ENCODE measurements around the gene NMB.

DNA sequence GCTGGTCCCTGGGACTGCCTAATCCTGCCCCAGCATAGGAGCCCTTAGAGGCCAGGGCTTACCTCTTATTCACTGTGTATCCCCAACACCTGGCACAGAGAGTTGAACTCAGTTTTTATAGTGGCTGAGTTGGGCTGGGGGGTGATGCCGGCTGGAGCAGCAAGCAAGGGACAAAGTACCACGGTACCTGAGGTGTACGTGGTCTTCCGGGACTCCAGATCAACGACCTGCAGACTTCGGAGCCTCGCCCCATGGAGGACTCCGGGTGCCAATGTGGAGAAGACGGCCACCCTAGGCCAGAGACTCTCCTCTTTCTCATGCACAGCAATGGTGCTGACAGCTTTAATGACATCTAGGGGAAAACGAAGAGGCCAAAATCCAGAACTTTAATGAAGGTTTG, 12.0 kb downstream of the NMB start:
- TF ChIP-seq RFX5 (IDR thresholded peaks at IDR 0.05; ENCODE audit: low read length) (no peak), POLR2AphosphoS5 (IDR thresholded peaks at IDR 0.05; ENCODE audit: low read depth, low read length) (no peak), EZH2phosphoT487 (IDR thresholded peaks at IDR 0.05; ENCODE audit: borderline replicate concordance, low read depth) (no peak), REST (IDR thresholded peaks at IDR 0.05; ENCODE audit: low read depth, low read length) (no peak)
- TF ChIP-seq, protein P1, sequence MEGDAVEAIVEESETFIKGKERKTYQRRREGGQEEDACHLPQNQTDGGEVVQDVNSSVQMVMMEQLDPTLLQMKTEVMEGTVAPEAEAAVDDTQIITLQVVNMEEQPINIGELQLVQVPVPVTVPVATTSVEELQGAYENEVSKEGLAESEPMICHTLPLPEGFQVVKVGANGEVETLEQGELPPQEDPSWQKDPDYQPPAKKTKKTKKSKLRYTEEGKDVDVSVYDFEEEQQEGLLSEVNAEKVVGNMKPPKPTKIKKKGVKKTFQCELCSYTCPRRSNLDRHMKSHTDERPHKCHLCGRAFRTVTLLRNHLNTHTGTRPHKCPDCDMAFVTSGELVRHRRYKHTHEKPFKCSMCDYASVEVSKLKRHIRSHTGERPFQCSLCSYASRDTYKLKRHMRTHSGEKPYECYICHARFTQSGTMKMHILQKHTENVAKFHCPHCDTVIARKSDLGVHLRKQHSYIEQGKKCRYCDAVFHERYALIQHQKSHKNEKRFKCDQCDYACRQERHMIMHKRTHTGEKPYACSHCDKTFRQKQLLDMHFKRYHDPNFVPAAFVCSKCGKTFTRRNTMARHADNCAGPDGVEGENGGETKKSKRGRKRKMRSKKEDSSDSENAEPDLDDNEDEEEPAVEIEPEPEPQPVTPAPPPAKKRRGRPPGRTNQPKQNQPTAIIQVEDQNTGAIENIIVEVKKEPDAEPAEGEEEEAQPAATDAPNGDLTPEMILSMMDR (IDR thresholded peaks at IDR 0.05) = no peak

Measured in SK-N-SH (cell line).